Ishikawa (cell line): ENCODE results near the gene SLC2A2.

Source experiments
- CEBPB ChIP-seq: IDR thresholded peaks from 2 replicates; pipeline ENCODE4 v1.6.1; 2012
- CREB1 ChIP-seq: IDR thresholded peaks from 2 replicates; pipeline ENCODE4 v1.6.1; 2012; ENCODE audit warnings: low read depth
- EGR1 ChIP-seq: IDR thresholded peaks from 2 replicates; pipeline ENCODE4 v1.6.1; 2012
- EP300 ChIP-seq: IDR thresholded peaks from 2 replicates; pipeline ENCODE4 v1.6.1; 2012; ENCODE audit warnings: borderline replicate concordance
- FOXM1 ChIP-seq: IDR thresholded peaks from 2 replicates; pipeline ENCODE4 v1.6.1; 2012; ENCODE audit warnings: low read depth, borderline replicate concordance
- NFIC ChIP-seq: IDR thresholded peaks from 2 replicates; pipeline ENCODE4 v1.6.1; 2012
- RAD21 ChIP-seq: IDR thresholded peaks from 2 replicates; pipeline ENCODE4 v1.6.1; 2012; ENCODE audit warnings: low read depth
- TAF1 ChIP-seq: IDR thresholded peaks from 2 replicates; pipeline ENCODE4 v1.6.1; 2012; ENCODE audit warnings: low read depth, mild to moderate bottlenecking
- TCF12 ChIP-seq: IDR thresholded peaks from 2 replicates; pipeline ENCODE4 v1.6.1; 2012; ENCODE audit warnings: low read depth
- TEAD4 ChIP-seq: IDR thresholded peaks from 2 replicates; pipeline ENCODE4 v1.6.1; 2012
- YY1 ChIP-seq: IDR thresholded peaks from 2 replicates; pipeline ENCODE4 v1.6.1; 2012; ENCODE audit warnings: low read depth
- ZBTB7A ChIP-seq: IDR thresholded peaks from 2 replicates; pipeline ENCODE4 v1.6.1; 2012; ENCODE audit warnings: low read depth
- TF ChIP-seq, protein P1 (sequence below): IDR thresholded peaks from 2 replicates; pipeline ENCODE4 v1.6.1; 2012
- TF ChIP-seq, protein P2 (sequence below): IDR thresholded peaks from 2 replicates; pipeline ENCODE4 v1.6.1; 2012
- TF ChIP-seq, protein P3 (sequence below): IDR thresholded peaks from 2 replicates; pipeline ENCODE4 v1.6.1; 2012; ENCODE audit warnings: low read depth, mild to moderate bottlenecking

SLC2A2 gene

DNA sequence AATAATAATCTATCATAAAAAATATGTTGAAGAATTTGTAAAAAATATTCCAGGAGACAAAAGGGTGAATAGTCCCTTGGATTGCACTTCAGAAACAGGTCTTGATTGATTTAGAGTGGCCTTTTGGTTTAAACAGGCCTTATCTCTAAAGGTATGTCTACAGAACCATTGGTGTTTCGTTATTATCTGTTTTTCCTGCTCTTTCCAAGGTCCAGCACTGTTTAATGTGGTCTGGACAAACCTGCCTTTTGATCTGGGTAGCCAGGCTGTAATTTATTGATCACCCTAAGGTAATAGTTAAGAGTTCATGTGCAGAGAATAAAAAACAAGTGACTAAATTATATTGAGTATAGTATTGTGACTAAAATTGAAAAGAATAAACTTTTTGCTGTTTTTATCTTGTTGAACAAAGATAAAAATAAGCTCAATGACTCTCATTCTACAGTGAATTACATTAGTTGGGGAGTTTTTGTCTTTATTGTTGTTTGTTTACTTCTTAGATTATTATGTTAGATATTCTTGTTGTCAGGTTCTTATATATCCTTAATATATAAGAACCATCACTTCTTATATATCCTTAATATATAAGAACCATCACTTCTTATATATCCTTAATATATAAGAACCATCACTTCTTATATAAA, 25.1 kb downstream of the SLC2A2 start:
- no peak for TF ChIP-seq TCF12
- TF ChIP-seq RAD21 = no peak
- no peak for TF ChIP-seq NFIC
- TF ChIP-seq CREB1 = no peak
- TF ChIP-seq EGR1 = no peak
- no peak for TF ChIP-seq TAF1
- TF ChIP-seq, protein P1, sequence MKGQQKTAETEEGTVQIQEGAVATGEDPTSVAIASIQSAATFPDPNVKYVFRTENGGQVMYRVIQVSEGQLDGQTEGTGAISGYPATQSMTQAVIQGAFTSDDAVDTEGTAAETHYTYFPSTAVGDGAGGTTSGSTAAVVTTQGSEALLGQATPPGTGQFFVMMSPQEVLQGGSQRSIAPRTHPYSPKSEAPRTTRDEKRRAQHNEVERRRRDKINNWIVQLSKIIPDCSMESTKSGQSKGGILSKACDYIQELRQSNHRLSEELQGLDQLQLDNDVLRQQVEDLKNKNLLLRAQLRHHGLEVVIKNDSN = no peak
- no peak for TF ChIP-seq EP300
- no peak for TF ChIP-seq CEBPB
- TF ChIP-seq ZBTB7A = no peak
- TF ChIP-seq FOXM1 = no peak
- TF ChIP-seq YY1 = no peak
- TF ChIP-seq, protein P2, sequence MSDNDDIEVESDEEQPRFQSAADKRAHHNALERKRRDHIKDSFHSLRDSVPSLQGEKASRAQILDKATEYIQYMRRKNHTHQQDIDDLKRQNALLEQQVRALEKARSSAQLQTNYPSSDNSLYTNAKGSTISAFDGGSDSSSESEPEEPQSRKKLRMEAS = no peak
- TF ChIP-seq TEAD4 = no peak
- TF ChIP-seq, protein P3, sequence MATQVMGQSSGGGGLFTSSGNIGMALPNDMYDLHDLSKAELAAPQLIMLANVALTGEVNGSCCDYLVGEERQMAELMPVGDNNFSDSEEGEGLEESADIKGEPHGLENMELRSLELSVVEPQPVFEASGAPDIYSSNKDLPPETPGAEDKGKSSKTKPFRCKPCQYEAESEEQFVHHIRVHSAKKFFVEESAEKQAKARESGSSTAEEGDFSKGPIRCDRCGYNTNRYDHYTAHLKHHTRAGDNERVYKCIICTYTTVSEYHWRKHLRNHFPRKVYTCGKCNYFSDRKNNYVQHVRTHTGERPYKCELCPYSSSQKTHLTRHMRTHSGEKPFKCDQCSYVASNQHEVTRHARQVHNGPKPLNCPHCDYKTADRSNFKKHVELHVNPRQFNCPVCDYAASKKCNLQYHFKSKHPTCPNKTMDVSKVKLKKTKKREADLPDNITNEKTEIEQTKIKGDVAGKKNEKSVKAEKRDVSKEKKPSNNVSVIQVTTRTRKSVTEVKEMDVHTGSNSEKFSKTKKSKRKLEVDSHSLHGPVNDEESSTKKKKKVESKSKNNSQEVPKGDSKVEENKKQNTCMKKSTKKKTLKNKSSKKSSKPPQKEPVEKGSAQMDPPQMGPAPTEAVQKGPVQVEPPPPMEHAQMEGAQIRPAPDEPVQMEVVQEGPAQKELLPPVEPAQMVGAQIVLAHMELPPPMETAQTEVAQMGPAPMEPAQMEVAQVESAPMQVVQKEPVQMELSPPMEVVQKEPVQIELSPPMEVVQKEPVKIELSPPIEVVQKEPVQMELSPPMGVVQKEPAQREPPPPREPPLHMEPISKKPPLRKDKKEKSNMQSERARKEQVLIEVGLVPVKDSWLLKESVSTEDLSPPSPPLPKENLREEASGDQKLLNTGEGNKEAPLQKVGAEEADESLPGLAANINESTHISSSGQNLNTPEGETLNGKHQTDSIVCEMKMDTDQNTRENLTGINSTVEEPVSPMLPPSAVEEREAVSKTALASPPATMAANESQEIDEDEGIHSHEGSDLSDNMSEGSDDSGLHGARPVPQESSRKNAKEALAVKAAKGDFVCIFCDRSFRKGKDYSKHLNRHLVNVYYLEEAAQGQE = no peak

DNA sequence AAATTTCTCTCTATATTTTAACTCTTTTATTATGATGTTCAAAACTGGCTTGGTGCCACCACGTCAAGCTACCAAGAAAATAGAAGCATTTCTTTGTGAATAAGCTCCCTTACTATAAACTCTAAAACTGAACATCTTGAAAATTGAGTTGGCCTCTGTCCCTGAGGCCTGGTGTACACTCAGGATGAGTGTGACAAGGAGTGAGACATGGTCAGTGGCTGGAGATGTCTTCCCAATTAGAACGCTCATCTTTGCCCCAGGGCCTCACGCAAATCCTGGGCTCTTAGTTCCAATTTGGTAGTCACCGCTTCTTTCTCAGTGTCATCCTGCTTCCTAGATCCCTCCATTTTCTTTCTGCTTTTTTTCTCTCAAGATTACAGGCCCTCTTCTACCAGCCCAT, 26.2 kb downstream of the SLC2A2 start:
- TF ChIP-seq CREB1 = no peak
- TF ChIP-seq TAF1 = no peak
- no peak for TF ChIP-seq NFIC
- no peak for TF ChIP-seq FOXM1
- no peak for TF ChIP-seq YY1
- no peak for TF ChIP-seq EGR1
- TF ChIP-seq, protein P2 = no peak
- TF ChIP-seq, protein P3 = no peak
- no peak for TF ChIP-seq CEBPB
- TF ChIP-seq ZBTB7A = no peak
- TF ChIP-seq, protein P1 = no peak
- no peak for TF ChIP-seq RAD21
- no peak for TF ChIP-seq TCF12
- TF ChIP-seq TEAD4 = no peak
- no peak for TF ChIP-seq EP300

DNA sequence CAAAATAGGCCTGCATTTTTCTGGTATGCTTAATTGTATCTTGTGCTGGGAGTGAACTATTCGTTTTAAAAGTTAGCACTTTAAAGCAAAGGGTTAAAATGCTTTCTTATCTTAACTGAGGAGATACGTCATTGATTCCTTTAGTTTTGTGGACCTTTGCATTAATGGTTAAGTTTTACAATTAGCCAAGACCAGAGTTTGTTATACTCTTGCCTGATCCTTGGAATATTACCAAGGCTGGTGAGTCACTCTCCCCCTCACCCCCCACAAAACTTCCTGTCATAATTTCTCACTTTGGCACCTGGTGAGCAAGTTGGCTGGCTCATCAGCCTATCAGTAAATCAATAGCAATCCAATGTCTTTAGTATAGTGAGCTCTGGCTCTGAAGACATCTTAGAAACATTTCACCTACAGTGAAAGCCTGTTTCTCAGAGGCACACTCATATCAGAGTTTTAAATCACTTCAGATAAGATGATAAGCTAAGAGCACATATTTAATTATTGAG, 26.7 kb downstream of the SLC2A2 start:
- TF ChIP-seq TEAD4 = no peak
- TF ChIP-seq EP300 = 0 out of 2 replicates have a peak, but pooled peaks have one; percentile 16
- TF ChIP-seq NFIC = peak; percentile 66

DNA sequence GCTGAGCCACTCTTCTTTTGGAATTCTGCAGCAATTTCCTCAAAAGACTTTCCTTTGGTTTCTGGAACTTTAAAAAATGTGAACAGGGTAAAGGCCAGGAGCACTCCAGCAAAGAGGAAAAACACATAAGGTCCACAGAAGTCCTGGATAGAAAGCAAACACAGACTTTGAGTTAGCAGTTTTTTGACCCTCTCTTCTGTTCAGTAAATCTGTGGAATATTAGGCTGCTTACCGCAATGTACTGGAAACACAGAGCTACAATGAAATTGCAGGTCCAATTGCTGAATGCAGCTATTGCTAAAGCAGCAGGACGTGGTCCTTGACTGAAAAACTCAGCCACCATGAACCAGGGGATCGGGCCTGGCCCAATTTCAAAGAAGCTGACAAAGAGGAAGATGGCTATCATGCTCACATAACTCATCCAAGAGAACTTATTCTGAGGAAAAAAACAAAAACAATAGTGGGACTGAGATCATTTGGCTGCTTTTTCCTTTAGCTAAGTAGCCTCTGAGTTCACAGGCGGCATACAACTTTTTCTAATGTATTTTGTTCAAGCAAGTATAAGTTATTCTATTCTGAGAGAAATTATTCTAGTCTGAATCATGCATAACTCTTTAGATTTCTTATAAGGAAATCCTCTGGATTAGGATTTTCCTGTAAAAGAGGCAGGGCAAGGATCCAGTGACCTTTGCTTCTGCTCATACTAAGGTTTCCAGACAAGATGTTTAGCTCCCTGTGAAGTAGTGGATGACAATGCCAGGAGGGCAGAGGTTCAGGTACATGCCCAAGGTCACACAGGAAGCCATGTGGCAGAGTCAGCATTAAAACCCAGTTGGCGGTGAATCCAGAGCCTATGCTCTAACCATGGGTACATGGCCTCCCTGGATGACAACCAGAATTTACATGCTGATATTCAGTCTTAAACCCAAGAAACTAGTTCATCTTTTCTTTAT, 28.3 kb downstream of the SLC2A2 start:
- TF ChIP-seq EGR1 (no peak), NFIC (no peak), CREB1 (no peak), TEAD4 (no peak), ZBTB7A (no peak), YY1 (no peak), RAD21 (no peak), FOXM1 (no peak)
- TF ChIP-seq, protein P1 = no peak
- TF ChIP-seq, protein P2 = no peak
